ENCODE measurements around the gene FAM120AOS.

The FAM120AOS gene

DNA sequence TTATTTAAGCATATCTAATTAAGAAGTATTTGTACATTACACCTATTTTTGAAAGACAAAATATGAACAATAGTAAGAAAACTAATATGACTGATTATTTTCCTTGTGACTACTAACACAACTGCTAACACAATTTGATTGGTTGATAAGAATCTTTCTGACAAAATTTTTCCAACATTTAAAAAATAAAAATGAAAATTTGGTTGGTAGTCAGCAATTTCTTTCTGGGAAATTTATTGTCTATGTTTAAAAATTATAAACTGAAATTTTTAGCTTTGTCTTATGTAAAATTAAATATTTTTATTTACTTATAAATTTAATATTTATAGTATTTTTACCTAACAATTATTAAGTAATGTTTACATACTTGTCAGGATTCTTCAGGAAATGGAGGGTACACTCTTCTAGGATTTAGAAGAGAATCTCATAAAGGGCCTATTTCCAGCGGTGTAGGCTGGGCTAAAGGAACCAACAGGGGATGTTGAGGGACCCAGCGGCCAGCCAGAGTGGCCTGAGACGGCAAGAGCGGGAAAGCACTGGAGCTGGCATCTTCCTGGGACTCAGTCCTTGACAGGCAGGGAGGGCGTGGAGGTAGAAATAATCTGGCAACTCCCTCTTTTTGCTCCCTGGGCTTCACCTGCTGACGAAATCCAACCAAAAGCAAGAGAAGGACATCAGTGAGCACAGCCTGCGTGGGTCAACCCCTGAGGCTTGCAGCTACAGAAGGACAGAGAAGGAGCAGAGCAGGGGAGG, 16.6 kb downstream of the FAM120AOS start:
- TF ChIP-seq, protein P1, sequence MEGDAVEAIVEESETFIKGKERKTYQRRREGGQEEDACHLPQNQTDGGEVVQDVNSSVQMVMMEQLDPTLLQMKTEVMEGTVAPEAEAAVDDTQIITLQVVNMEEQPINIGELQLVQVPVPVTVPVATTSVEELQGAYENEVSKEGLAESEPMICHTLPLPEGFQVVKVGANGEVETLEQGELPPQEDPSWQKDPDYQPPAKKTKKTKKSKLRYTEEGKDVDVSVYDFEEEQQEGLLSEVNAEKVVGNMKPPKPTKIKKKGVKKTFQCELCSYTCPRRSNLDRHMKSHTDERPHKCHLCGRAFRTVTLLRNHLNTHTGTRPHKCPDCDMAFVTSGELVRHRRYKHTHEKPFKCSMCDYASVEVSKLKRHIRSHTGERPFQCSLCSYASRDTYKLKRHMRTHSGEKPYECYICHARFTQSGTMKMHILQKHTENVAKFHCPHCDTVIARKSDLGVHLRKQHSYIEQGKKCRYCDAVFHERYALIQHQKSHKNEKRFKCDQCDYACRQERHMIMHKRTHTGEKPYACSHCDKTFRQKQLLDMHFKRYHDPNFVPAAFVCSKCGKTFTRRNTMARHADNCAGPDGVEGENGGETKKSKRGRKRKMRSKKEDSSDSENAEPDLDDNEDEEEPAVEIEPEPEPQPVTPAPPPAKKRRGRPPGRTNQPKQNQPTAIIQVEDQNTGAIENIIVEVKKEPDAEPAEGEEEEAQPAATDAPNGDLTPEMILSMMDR (IDR thresholded peaks at IDR 0.05; ENCODE audit: low read depth, low read length, poor library complexity, severe bottlenecking): no peak
- TF ChIP-seq EZH2phosphoT487 (IDR thresholded peaks at IDR 0.05; ENCODE audit: borderline replicate concordance, low read length): no peak
- H3K79me2 ChIP-seq (ENCODE audit: control insufficient read depth, low read length): no peaks in the 10 kb centered on the region

DNA sequence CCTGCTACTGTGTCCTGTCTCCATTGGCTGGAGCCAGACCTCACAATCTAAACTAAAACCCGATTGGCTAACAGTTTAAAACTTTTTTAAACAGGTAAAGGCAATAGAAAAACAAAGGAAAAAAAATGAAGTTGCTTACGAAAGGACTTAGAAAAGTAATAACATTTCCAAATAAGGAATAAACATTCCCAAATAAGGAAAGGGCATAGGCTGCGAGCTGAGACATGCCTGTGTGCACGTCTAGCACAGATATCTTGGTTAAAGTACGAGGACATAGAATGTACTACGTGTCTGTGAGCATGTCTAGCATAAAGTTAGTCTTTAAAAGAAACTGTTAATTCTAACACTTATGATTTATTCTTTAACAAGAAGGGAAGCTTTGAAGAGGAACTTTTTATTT, 17.2 kb downstream of the FAM120AOS start:
- TF ChIP-seq, protein P1 (IDR thresholded peaks at IDR 0.05; ENCODE audit: low read depth, low read length, poor library complexity, severe bottlenecking): no peak
- TF ChIP-seq EZH2phosphoT487 (IDR thresholded peaks at IDR 0.05; ENCODE audit: borderline replicate concordance, low read length): no peak
- H3K4me3 ChIP-seq (ENCODE audit: low read length): no peak overlapping the region
- H3K4me1 ChIP-seq (ENCODE audit: control insufficient read depth, low read length): peaks cover 7% of the 10 kb centered on the region
- no peaks in the 10 kb centered on the region for H3K27me3 ChIP-seq (ENCODE audit: control insufficient read depth, low read length)
- H3K4me2 ChIP-seq (ENCODE audit: low read length): no peak overlapping the region
- no peak overlapping the region for H3K27ac ChIP-seq (ENCODE audit: low read depth, low read length)
- no peaks in the 10 kb centered on the region for H3K79me2 ChIP-seq (ENCODE audit: control insufficient read depth, low read length)
- no peaks in the 10 kb centered on the region for H3K9me3 ChIP-seq (ENCODE audit: control insufficient read depth, insufficient read depth, low read length)
- no peaks in the 10 kb centered on the region for H3K36me3 ChIP-seq (ENCODE audit: control insufficient read depth, low read length)
- H4K20me1 ChIP-seq (ENCODE audit: control insufficient read depth, insufficient read depth, low read depth, low read length): no peaks in the 10 kb centered on the region
- no peaks in the 10 kb centered on the region; the same call in 1 of the 2 replicates for H3F3A ChIP-seq (ENCODE audit: control insufficient read depth, insufficient read depth)
- no peaks in the 10 kb centered on the region for H3K9me2 ChIP-seq (replicated peaks; ENCODE audit: control insufficient read depth, low read length)

More for the DNA sequence above, 16.6 kb downstream of the FAM120AOS start:
- H3K36me3 ChIP-seq (ENCODE audit: control insufficient read depth, low read length): no peaks in the 10 kb centered on the region
- H3K27ac ChIP-seq (ENCODE audit: low read depth, low read length): no peak overlapping the region
- H3K4me1 ChIP-seq (ENCODE audit: control insufficient read depth, low read length): peaks cover 4% of the 10 kb centered on the region
- no peaks in the 10 kb centered on the region; the same call in 1 of the 2 replicates for H3F3A ChIP-seq (ENCODE audit: control insufficient read depth, insufficient read depth)
- H3K9me2 ChIP-seq (replicated peaks; ENCODE audit: control insufficient read depth, low read length): no peaks in the 10 kb centered on the region
- H4K20me1 ChIP-seq (ENCODE audit: control insufficient read depth, insufficient read depth, low read depth, low read length): no peaks in the 10 kb centered on the region
- H3K4me2 ChIP-seq (ENCODE audit: low read length): no peak overlapping the region
- H3K4me3 ChIP-seq (ENCODE audit: low read length): no peak overlapping the region
- H3K9me3 ChIP-seq (ENCODE audit: control insufficient read depth, insufficient read depth, low read length): no peaks in the 10 kb centered on the region
- no peaks in the 10 kb centered on the region for H3K27me3 ChIP-seq (ENCODE audit: control insufficient read depth, low read length)

DNA sequence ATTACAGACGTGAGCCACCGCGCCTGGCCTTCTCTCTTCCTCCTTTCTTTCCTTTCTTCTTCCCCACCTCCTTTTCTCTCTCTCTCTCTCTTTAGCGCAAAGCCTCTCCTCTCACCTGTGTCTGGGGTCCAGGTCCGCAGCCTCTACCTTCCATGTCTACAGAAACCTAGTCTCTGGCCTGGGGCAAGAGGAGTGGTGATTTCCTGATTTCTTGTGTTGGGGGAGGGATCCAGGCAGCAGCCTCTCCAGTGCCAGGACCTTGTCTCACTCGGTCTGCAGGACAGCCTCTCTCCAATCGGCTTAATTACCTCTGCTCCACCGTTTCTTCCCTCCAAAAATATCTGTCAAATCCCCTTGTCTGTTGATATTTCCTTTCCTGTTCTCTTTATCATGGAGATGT, 18.0 kb downstream of the FAM120AOS start:
- Histone ChIP-seq H3K4me1 (ENCODE audit: control insufficient read depth, low read length) (peaks cover 7% of the 10 kb centered on the region), H3K27ac (ENCODE audit: low read depth, low read length) (no peak overlapping the region), H3K9me2 (replicated peaks; ENCODE audit: control insufficient read depth, low read length) (no peaks in the 10 kb centered on the region), H3K36me3 (ENCODE audit: control insufficient read depth, low read length) (no peaks in the 10 kb centered on the region), H3K4me2 (ENCODE audit: low read length) (no peak overlapping the region), H3K9me3 (ENCODE audit: control insufficient read depth, insufficient read depth, low read length) (no peaks in the 10 kb centered on the region), H3F3A (ENCODE audit: control insufficient read depth, insufficient read depth) (no peaks in the 10 kb centered on the region; the same call in 1 of the 2 replicates), H3K79me2 (ENCODE audit: control insufficient read depth, low read length) (no peaks in the 10 kb centered on the region), H4K20me1 (ENCODE audit: control insufficient read depth, insufficient read depth, low read depth, low read length) (no peaks in the 10 kb centered on the region), H3K4me3 (ENCODE audit: low read length) (no peak overlapping the region), H3K27me3 (ENCODE audit: control insufficient read depth, low read length) (no peaks in the 10 kb centered on the region)
- no peak for TF ChIP-seq EZH2phosphoT487 (IDR thresholded peaks at IDR 0.05; ENCODE audit: borderline replicate concordance, low read length)
- TF ChIP-seq, protein P1 (IDR thresholded peaks at IDR 0.05; ENCODE audit: low read depth, low read length, poor library complexity, severe bottlenecking): no peak
